Activated T-cell treated with anti-CD3 and anti-CD28 coated beads for 24 hours (primary cell): ENCODE results near the gene MRTFB.

Experiments used
- DNase-seq: peaks from one replicate; pipeline ENCODE4 v3.0.0-alpha.2; 2020; ENCODE audit warnings: low read depth

MRTFB gene

GRCh38 chr16:14285513-14286367, 214.6 kb downstream of the MRTFB start:
- DNase-seq = peak; percentile 94

DNA sequence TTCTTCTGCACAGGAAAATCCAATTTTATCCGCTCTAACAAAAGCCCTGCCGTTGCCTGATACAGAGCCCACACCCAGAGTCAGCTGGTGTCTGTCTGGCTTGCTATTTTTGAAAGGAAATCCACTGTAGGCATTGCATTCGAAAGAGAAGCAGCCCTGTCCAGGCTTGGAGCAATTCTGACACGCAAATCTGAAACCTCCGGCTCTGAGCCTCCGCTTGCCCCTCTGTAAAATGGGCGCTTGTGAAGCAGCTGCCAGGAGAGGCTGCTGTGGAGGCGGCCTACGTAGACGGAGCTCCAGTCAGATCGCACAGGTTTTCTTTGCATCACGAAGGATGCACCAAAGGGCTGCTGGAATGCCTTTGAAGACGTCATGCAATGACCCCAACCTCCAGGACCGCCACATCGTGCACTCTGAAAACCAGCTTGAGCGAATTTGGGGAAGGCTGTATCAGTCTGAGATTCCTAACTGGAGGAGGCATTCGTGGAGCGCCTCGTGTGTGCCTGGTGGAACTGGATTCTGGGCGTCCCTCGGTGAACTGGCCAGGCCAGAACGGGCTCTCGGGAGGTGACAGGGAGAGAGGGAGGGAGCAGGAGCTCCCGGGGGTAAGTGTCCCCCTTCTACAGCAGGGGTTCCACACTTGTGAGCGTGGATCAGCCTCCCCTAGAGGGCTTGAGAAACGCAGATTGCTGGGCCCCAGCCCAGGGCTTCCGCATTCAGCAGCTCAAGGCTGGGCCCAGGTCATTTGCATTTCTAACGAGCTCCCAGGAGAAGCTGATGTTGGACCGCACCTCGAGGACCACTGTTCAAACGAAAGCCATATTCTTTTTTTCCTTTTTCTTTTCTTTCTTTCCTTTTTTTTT, 215.5 kb downstream of the MRTFB start:
- no peak for DNase-seq

DNA sequence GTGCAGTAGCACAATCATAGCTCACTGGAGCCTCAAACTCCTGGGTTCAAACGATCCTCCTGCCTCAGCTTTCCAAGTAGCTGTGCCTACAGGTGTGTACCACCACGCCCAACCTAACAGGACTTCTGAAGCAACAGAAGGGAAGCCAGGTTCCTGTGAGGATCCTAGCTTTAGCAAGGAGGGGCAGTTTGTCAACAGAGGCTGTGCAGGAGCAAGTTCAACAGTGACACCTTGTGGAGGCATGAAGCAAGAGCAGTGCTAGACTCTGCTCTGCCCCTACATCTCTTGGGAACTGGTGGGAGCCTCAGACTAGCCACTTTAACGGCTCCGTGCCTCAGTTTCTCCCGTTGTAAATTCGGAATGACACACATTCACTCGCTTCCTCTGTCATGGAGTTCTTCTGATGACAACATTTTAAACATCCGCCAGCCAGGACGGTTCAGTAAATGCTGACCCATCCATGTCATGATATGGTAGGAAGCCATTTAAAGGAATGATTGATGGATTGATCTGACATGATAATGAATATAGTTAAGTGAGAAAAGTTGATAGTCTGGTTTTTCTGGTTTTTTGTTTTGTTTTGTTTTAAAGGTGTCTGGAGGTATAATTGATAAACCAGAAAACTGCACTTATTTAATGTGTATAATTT, 218.7 kb downstream of the MRTFB start:
- no peak for DNase-seq

GRCh38 chr16:14291286-14291685, 220.2 kb downstream of the MRTFB start:
- no peak for DNase-seq

GRCh38 chr16:14292051-14292825, 221.1 kb downstream of the MRTFB start:
- no peak for DNase-seq

GRCh38 chr16:14296663-14297062, 225.5 kb downstream of the MRTFB start:
- DNase-seq = no peak

DNA sequence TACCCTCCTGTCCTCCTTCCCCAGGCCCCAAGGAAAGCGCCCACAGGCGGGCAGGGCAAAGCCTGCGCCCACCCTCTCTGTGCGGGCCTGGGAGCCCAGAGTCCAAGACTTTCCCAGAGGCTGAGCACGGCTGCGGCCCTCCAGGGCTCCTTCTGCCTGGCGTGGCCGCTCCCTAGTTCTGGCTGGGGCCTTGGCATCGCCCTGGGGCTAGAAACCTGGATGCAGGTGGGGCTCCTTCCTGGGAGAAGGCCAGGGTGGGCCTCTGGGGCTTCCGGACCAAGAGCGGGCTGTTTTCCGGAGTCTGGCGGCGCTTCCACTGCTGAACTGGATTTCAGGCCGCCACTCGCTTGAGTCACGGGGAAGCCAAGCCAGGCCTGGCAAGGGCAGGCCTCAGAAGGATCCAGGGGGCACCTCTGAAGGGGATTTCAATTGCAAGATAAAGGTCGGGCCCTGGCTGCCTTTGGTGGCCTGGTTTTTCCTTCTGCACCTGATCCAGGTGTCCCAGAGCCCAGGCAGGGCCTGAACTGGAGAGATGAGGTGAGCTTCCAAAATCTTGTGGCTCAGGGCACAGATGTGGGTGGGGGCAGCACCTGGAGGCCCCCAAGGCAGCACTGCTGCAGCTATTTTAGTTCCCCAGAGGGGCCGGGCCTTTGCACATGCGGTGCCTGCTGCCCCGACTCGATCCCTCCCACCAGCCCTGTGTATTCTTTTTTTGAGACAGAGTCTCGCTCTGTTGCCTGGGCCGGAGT, 227.4 kb downstream of the MRTFB start:
- DNase-seq = no peak

DNA sequence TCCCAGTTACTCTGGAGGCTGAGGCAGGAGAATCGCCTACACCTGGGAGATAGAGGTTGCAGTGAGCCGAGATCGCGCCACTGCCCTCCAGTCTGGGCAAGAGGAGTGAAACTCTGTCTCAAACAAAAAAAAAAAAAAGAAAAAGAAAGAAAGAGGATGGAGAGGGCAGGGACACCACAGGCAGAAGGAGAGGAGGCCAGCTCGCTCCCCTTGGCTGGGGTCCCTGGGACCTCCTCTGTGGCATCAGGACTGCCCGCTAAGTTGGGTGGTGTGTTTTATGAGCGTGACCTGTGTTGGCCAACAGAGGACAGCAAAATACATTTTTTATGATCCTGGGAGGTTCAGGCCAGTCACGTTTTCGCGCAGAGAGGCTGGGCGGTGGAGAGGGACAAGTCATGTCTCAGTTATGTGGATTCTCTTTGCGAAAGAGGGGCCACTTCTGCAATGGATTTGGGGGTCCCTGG, 229.6 kb downstream of the MRTFB start:
- DNase-seq = no peak

- DNase-seq = no peak
Measured at GRCh38 chr16:14301169-14302030, 230.3 kb downstream of the MRTFB start.

GRCh38 chr16:14302031-14302398, 230.9 kb downstream of the MRTFB start:
- DNase-seq = no peak

DNA sequence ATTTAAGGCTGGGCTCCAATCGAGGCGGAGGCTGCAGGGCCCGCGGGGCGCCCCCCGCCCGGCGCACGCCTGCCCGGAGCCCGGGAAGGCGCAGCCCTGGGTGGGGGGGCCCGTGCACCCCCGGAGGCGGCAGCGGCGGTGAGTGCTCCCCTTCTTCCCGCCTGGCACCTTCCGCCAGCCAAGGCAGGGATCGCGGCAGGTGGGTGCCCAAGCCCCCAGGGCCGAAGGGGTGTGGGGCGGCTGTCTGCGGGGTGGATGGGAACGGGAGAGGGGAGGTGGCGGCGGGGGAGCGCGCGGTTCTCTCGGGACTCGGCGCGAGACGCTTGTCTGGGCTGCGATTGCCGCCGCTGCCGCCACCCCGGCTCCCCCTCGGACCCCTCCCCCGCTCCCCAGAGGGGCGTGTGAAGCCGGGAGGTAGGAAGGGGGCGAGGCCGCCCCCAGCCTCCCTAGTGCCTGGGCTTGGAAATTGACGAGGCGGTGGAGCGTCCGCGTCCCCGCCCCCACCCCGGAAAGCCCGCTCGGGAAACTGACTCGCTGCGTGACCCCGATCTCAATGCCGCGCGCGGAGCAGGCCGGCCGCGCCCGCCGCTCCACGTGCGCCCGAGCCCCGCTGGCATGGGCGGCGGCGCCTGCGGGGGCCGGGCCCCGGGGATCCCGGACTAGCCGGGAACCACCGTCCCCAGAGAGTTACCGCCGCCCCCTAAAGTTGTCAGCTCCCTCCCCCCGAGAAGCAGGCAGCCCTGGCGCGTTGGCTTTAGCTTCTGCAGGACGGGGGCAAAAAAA, 231.5 kb downstream of the MRTFB start:
- no peak for DNase-seq

- no peak for DNase-seq
Measured at GRCh38 chr16:14303182-14303618, 232.1 kb downstream of the MRTFB start.

DNA sequence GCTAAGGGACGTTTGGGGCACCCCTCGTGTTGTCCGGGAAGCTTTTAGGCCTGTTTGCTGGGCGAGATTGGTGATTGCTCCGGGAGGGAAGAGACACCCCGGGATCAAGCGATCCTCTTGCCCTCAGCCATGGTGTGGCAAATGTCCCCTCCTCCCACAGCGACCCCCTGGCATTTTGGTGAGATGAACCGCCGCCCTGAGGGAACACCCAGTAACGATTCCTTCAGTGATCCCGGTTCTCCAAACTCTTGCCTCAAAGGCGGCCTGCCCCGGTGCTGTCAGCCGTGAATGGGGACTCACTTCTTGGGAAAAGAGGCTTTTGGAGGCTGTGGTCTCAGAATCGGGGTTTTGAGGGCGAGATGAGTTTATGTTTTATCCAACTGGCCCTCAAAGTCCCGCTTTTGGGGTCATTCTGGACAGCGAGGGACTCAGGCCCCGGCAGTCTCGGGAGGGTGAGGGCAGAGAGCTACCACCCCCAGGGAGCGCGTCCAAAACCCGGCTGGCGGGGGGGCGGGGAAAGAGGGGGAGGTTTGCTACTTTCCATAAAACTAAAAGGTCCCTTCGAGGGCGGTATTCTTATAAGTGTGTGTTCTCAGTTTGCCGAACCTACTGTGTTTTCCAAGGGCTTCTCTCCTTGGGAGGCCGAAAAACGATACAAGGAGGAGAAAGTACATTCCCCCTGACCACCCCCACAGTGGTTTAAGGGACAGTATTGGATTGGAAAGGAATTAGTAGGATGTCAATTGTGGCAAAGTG, 232.7 kb downstream of the MRTFB start:
- no peak for DNase-seq

- DNase-seq = no peak
Measured at GRCh38 chr16:14304891-14305460, 233.9 kb downstream of the MRTFB start.

DNA sequence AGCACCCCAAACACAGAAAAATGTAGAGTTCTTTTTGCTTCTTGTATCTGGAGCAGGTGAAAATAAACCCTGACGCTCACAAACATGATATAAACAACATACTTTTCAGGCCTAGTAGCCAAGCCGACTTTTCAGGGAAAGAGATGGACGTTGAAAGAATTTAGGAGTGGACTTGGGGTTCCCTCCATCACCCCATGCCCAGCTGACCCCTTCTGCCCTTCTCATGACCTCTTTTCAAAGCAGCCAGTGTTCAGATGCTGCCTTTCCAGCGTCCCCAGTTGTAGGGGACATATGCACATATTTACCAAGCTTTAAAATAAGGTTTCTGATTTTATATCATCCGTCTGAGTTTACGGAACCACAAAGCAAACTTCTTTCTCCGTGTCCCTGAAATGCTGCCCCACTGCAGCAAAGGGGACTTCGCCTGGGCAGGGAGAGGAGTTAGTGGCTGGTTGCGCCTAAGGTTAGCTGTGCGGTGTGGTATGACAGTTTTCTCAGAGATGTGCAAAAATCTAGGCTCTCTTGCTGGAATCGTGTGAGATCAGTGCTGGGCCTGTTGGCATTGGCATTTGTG, 235.5 kb downstream of the MRTFB start:
- DNase-seq = no peak

GRCh38 chr16:14307059-14307526, 236.0 kb downstream of the MRTFB start:
- no peak for DNase-seq

GRCh38 chr16:14307527-14308367, 236.6 kb downstream of the MRTFB start:
- DNase-seq = no peak
